Spleen (tissue), 11 donors: ENCODE measurements around the gene RET. TPM values are rescaled to one million over a fixed set of nuclear protein-coding genes. Genes with fewer than 3 reads are reported as not detected.
A peak's percentile ranks its signal among the peaks of the same experiment; 100 is the strongest.

Experiments
- DNase-seq: peaks from one replicate; pipeline ENCODE4 v3.0.0-alpha.2; 2020
- H3K27ac ChIP-seq, 8 donors: fragments of 200-600 bp; sonication (generic) in 7 of 8; 1 replicate in 4 of 8; 2 replicates in 4 of 8; pipeline versions ENCODE4 v1.5.0 to v1.8.0; 2016 to 2021; ENCODE audit warnings: inconsistent platforms in 4 of 8, mild to moderate bottlenecking in 4 of 8, moderate library complexity in 1 of 8
- H3K27me3 ChIP-seq, 7 donors: fragments of 200-600 bp; sonication (generic) in 6 of 7; replicated peaks in 1 of 7; 1 replicate in 4 of 7; 2 replicates in 3 of 7; pipeline versions ENCODE4 v1.5.0 to v1.8.0; 2016 to 2021; ENCODE audit warnings: inconsistent platforms in 3 of 7, mild to moderate bottlenecking in 1 of 7
- H3K36me3 ChIP-seq, 6 donors: fragments of 200-600 bp; sonication (generic) in 5 of 6; 1 replicate in 4 of 6; 2 replicates in 2 of 6; pipeline versions ENCODE4 v1.5.0 to v1.8.0; 2016 to 2021; ENCODE audit warnings: inconsistent platforms in 2 of 6
- H3K4me1 ChIP-seq, 6 donors: fragments of 200-600 bp; sonication (generic) in 5 of 6; 1 replicate in 3 of 6; 2 replicates in 3 of 6; pipeline versions ENCODE4 v1.5.0 to v1.8.0; 2016 to 2021; ENCODE audit warnings: inconsistent platforms in 3 of 6
- H3K4me3 ChIP-seq, 8 donors: fragments of 200-600 bp; sonication (generic) in 7 of 8; 1 replicate in 4 of 8; 2 replicates in 4 of 8; pipeline versions ENCODE4 v1.5.0 to v1.8.0; 2016 to 2021; ENCODE audit warnings: inconsistent platforms in 4 of 8, mild to moderate bottlenecking in 4 of 8, moderate library complexity in 2 of 8
- H3K9me3 ChIP-seq, 8 donors: fragments of 200-600 bp; sonication (generic) in 7 of 8; 1 replicate in 4 of 8; 2 replicates in 4 of 8; pipeline versions ENCODE4 v1.5.0 to v1.8.0; 2016 to 2021; ENCODE audit warnings: inconsistent platforms in 4 of 8
- POLR2A ChIP-seq, 3 donors: fragments of 450-650 bp; IDR thresholded peaks; one replicate each; pipeline ENCODE4 v1.5.1; 2017; ENCODE audit warnings: antibody characterized with exemption in 3 of 3, mild to moderate bottlenecking in 1 of 3
- POLR2AphosphoS5 ChIP-seq, 3 donors: sonication (generic); formaldehyde crosslinking; IDR thresholded peaks; one replicate each; pipeline ENCODE4 v1.5.1; 2017; ENCODE audit warnings: antibody characterized with exemption in 3 of 3
- WGBS, 5 donors: extraction: QIAGEN DNeasy Blood & Tissue Kit in 3 of 5; methylation state at CpG; one replicate each; pipeline versions ENCODE4 v1.1.5 to v1.1.7; 2013 to 2018; 5-methylcytosine and 5-hydroxymethylcytosine counted together
- intact Hi-C: fragments of 100-400 bp; cut with DNase I; formaldehyde crosslinking; loops from one replicate; pipeline ENCODE4 v1.15.0; 2023; ENCODE audit warnings: low total_unique reads
- polyA plus RNA-seq, 3 donors: library from polyadenylated mRNA; stranded (reverse); fragments of 200-250 nt; gene quantifications; one replicate each; pipeline ENCODE4 v1.2.1, GENCODE V29; 2013
- total RNA-seq, 7 donors: library from RNA; depleted of rRNA in 3 of 7; stranded (reverse); fragments of >200 nt in 3 of 7; fragmentation: NEBNext Ultra II Directional in 4 of 7; extraction: Animal tissue kit (Norgen Biotek cat#: 25700) in 4 of 7; gene quantifications; one replicate each; pipeline versions ENCODE4 v1.1.0 to v1.2.1, GENCODE V29; 2016 to 2021
- TF ChIP-seq, protein P1 (sequence below), 11 experiments: fragments of 200-600 bp in 7 of 11; fragments of 450-650 bp in 4 of 11; sonication (generic) in 4 of 11; IDR thresholded peaks in 8 of 11; conservative IDR thresholded peaks in 3 of 11; 1 replicate in 7 of 11; 2 replicates in 4 of 11; pipeline versions ENCODE4 v1.4.0 to v1.8.0; 2016 to 2021; ENCODE audit warnings: antibody characterized with exemption in 11 of 11, inconsistent platforms in 4 of 11, mild to moderate bottlenecking in 1 of 11
- donor health status: healthy with polysubstance abuse.
- donor health status: DM: no; HTN: no; CAD: no; lungs with moderate emphysema.
- donor health status: DM: no; HTN: no; CAD: no.
- donor health status: Bipolar disorder and iron deficiency.
- donor health status: healthy.
- donor health status: DM: no; HTN: no; CAD: no.
- donor health status: DM: yes; HTN: yes; CAD: no.

Gene RET
- total and polyA plus RNA-seq, 10 donors = 0.02 to 0.54 (median 0.31) TPM; not detected in 2

DNA sequence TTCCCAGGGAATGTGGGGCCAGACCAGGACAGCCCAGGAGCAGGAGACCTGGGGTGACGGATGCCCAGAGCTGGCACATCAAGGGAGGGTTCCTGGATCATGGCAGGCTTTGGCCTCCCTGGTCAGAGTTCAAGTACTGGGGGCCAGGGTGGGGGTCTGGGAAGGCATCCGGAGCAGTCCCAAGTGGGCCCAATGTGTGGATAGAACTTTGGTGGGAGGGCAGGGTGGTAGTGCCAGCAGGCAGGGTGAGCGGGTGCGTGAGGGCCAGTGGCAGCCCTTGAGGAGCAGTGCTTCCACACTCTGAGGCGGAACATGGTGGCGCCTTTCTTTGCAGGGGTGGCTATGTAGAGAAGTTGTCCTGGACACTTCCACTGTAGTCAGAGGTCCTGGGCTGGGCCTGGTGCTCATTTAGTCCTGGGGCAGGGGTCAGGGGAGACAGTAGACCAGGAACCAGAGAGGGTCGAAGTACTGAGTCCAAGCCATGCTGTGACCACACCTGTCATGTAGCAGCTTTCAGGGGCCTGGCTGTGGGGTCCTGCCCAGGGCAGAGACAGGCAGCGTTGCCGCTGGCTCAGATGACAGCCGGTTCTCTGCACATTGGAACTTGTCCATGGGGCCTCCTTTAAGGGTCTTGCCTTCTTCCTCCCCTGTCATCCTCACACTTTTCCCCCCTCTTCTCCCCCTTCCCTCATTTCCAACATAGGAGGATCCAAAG lies 39.2 kb downstream of the RET start:
- Histone ChIP-seq H3K4me3 (no peak overlapping the region), H3K9me3 (no peaks in the 10 kb centered on the region), H3K27me3 (no peaks in the 10 kb centered on the region), H3K36me3 (no peaks in the 10 kb centered on the region), H3K27ac (no peak overlapping the region), H3K4me1 (peaks cover 0 to 14% (median 9%) of the 10 kb centered on the region in 6 donors)
- intact Hi-C loops = no loop called here
- whole genome bisulfite sequencing, 5 donors = 88 to 97% (median 92%) methylated on average over 9 to 10 of the region's 10 CpGs
- TF ChIP-seq POLR2A (IDR thresholded peaks at IDR 0.05) (no peak), POLR2AphosphoS5 (IDR thresholded peaks at IDR 0.05) (no peak)
- TF ChIP-seq, protein P1, sequence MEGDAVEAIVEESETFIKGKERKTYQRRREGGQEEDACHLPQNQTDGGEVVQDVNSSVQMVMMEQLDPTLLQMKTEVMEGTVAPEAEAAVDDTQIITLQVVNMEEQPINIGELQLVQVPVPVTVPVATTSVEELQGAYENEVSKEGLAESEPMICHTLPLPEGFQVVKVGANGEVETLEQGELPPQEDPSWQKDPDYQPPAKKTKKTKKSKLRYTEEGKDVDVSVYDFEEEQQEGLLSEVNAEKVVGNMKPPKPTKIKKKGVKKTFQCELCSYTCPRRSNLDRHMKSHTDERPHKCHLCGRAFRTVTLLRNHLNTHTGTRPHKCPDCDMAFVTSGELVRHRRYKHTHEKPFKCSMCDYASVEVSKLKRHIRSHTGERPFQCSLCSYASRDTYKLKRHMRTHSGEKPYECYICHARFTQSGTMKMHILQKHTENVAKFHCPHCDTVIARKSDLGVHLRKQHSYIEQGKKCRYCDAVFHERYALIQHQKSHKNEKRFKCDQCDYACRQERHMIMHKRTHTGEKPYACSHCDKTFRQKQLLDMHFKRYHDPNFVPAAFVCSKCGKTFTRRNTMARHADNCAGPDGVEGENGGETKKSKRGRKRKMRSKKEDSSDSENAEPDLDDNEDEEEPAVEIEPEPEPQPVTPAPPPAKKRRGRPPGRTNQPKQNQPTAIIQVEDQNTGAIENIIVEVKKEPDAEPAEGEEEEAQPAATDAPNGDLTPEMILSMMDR (IDR thresholded peaks at IDR 0.05 in 8 of 11, conservative IDR thresholded peaks at IDR 0.05 in 3 of 11) = no peak
- peak; percentile 68 for DNase-seq

DNA sequence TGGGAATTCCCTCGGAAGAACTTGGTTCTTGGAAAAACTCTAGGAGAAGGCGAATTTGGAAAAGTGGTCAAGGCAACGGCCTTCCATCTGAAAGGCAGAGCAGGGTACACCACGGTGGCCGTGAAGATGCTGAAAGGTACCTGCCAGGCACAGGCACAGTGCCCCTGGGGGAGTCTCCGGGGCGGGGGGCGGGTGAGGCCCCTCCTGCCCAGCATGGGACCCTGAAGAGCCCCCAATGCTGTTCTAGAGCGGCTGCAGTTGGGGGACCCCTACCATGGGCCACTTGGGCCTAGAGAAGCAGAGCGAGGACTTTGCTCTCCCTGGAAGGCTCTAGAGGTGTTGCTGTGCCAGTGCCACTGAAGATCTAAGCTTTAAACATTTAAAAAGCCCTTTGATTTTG lies 39.7 kb downstream of the RET start:
- peak; percentile 56 for DNase-seq
- H3K9me3 ChIP-seq = no peaks in the 10 kb centered on the region
- no peaks in the 10 kb centered on the region for H3K36me3 ChIP-seq
- H3K4me1 ChIP-seq = peaks cover 5 to 19% (median 14%) of the 10 kb centered on the region in 6 donors
- H3K27ac ChIP-seq = no peak overlapping the region
- TF ChIP-seq POLR2AphosphoS5 (IDR thresholded peaks at IDR 0.05) (no peak), POLR2A (IDR thresholded peaks at IDR 0.05) (no peak)
- TF ChIP-seq, protein P1 (IDR thresholded peaks at IDR 0.05 in 8 of 11, conservative IDR thresholded peaks at IDR 0.05 in 3 of 11) = no peak
- no peak overlapping the region for H3K4me3 ChIP-seq
- intact Hi-C loops = no loop called here
- H3K27me3 ChIP-seq = no peaks in the 10 kb centered on the region
- WGBS, 5 donors = 84 to 94% (median 88%) methylated on average over 10 of the region's 10 CpGs

DNA sequence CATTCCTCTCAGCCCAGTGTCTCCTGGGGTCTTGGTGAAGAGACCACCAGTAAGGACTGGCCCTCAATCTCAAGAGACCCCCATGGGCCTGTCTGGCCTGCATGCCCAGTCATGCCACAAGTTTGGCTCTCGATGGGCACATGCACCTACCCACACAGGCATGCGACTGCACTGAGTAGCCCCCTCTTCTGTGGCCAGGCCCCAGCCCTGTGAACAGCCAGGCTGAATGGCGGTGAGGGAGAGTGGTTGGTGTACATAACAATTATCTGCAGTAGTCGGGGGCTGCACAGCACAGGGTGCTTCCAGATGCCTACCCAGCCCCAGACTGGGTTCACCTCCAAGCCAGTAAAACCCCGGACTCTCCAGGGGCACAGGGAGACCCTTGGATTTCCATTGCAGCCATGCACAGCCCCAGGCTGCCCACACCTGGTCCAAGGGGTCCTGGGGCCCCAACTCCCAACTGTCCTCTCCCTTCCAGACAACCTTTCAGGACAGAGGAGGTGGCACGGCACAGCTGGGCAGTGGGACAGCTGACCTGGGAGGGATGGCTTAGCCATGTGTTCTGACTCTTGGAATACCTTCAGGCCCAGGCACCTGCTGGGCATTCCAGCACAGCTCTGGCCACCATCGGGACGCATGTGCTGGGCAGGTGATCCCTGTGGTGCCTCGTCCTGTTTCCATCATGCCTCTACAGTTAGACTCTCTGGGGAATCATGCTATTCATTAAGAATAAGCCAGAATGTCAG lies 40.3 kb downstream of the RET start:
- TF ChIP-seq, protein P1 (IDR thresholded peaks at IDR 0.05 in 8 of 11, conservative IDR thresholded peaks at IDR 0.05 in 3 of 11) = no peak
- TF ChIP-seq POLR2A (IDR thresholded peaks at IDR 0.05) (no peak), POLR2AphosphoS5 (IDR thresholded peaks at IDR 0.05) (no peak)
- Histone ChIP-seq H3K4me1 (peaks cover 6 to 25% (median 17%) of the 10 kb centered on the region in 6 donors), H3K36me3 (no peaks in the 10 kb centered on the region), H3K4me3 (no peak overlapping the region), H3K9me3 (no peaks in the 10 kb centered on the region), H3K27me3 (no peaks in the 10 kb centered on the region), H3K27ac (no peak overlapping the region)
- WGBS, 5 donors = 80 to 90% (median 81%) methylated on average over 8 to 9 of the region's 9 CpGs
- intact Hi-C loops = no loop called here
- peak; percentile 70 for DNase-seq
